ENCODE data around the gene SORCS2.

- TF ChIP-seq POLR2A (IDR thresholded peaks at IDR 0.05) (no peak), CTCF (IDR thresholded peaks at IDR 0.05) (peak in 2 of 3 experiments; percentile 39 to 54)
Observed at GRCh38 chr4:7295911-7296660, 103.7 kb downstream of the SORCS2 start.
